ENCODE results near the gene MYL3. TPM values are rescaled to one million over a fixed set of nuclear protein-coding genes. Genes with fewer than 3 reads are reported as not detected.

Gene MYL3
- total RNA-seq, 1 experiment from 2014 or later, result not detected

DNA sequence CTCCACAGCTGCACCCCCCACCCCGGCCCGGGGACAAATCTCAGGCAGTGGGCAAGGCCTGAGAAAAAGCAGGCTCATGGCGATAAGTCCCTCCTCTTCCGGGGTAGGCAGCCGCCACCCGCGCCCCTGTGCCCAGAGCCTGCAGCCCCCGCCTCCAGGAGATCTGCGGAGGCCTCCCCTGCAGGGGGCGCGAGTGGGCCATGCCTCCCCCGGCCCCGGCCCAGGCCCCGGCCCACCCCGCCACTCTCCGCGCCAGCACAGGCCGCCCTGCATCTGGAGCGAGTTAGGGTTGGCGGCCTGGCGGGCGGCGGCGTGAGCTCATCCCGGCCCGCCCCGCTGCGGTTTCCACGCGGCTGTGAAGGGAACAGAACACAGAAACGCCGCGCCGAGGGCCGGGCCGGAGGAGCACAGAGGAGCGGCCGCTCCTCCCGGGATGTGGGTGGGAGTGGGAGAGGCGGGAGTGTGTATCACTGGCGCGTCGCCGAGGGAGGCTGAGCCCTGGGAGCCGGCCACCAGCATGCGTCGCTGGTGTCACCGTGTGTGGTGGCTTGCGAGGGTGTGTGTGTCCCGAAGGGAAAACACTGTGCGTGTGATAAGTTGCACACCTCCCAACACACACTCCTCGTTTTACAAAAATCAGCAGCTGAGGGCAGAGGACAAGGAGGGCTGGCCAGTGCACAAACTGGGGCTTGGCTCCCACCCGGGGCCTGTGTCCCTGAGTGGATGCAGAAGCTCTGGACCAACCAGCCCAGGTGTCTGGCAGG, 17.2 kb downstream of the MYL3 start:
- H3K27ac ChIP-seq, result no peak overlapping the region
- no peaks in the 10 kb centered on the region for H3K27me3 ChIP-seq (ENCODE audit: insufficient read depth, low read depth)
- peak overlapping the region; percentile 59; the same call in 1 of the 2 replicates for H3K4me3 ChIP-seq
- BruUV-seq (replicated peaks), result TSS peak; percentile 34
- no peaks in the 10 kb centered on the region for H3K9me2 ChIP-seq (ENCODE audit: insufficient read depth)
- CTCF ChIA-PET, result interaction anchor here (0.6 to 0.9 kb wide), 7 partner anchors 20 to 1166 kb away, joined by 3 to 13 read pairs (median 6); no protein-coding TSS in a partner anchor
- POLR2A ChIA-PET (ENCODE audit: unreplicated experiment), result interaction anchor here (0.5 kb wide), 1 partner anchor 535 kb away, joined by 4 read pairs; the partner anchor contains the start of gene PTPN23
- intact Hi-C loops (cut with micrococcal nuclease; ENCODE audit: unreplicated experiment), result loop anchor here (1.0 to 2.0 kb wide), 2 partner anchors 63 to 141 kb away; no protein-coding TSS in a partner anchor
- no peaks in the 10 kb centered on the region for H3K79me2 ChIP-seq (ENCODE audit: low read depth)
- no peaks in the 10 kb centered on the region for H3K36me3 ChIP-seq (ENCODE audit: low read depth)
- peak overlapping the region; percentile 93 for H2AFZ ChIP-seq
- no peak for TF ChIP-seq EZH2 (IDR thresholded peaks at IDR 0.05; ENCODE audit: low read depth)
- TF ChIP-seq, protein P1, sequence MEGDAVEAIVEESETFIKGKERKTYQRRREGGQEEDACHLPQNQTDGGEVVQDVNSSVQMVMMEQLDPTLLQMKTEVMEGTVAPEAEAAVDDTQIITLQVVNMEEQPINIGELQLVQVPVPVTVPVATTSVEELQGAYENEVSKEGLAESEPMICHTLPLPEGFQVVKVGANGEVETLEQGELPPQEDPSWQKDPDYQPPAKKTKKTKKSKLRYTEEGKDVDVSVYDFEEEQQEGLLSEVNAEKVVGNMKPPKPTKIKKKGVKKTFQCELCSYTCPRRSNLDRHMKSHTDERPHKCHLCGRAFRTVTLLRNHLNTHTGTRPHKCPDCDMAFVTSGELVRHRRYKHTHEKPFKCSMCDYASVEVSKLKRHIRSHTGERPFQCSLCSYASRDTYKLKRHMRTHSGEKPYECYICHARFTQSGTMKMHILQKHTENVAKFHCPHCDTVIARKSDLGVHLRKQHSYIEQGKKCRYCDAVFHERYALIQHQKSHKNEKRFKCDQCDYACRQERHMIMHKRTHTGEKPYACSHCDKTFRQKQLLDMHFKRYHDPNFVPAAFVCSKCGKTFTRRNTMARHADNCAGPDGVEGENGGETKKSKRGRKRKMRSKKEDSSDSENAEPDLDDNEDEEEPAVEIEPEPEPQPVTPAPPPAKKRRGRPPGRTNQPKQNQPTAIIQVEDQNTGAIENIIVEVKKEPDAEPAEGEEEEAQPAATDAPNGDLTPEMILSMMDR (conservative IDR thresholded peaks at IDR 0.05), result peak; percentile 48; the same call in 1 of the 2 replicates
- peak overlapping the region; percentile 80 for H3K4me2 ChIP-seq
- 0 out of 2 replicates have a peak, but pooled peaks cover 5% of the 10 kb centered on the region for H3K4me1 ChIP-seq (replicated peaks; ENCODE audit: insufficient read depth)
- H3F3A ChIP-seq (ENCODE audit: insufficient read depth, low read depth), result no peaks in the 10 kb centered on the region
- 0 out of 2 replicates have a peak, but pooled peaks cover 2% of the 10 kb centered on the region for H3K9me3 ChIP-seq (ENCODE audit: insufficient read depth, low read depth)
- no peaks in the 10 kb centered on the region for H4K20me1 ChIP-seq (ENCODE audit: insufficient read depth)
- DNase-seq, result peak in 1 of 2 experiments; percentile 88

DNA sequence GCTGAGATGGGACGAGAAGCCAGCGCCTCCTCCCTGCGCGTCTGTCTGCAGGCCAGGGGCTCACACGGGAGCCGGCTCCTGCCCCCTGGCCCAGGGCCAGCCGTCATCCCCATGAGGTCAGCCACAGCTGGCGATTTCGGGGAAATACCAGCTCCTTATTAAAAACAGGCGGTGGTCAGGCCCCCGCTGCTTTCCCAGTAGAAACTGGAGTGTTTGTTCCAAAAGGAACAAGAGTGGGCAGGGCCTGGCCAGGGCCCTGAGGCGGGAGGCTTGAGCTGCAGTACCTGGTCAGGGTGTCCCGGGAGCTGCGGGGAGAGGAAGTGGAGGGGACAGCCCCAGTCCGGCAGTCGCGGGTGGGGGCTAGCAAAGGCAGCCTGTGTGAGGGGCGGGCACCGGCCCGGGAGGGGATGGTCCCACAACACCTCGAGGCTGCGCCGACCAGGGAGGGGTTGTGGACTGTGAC, 17.8 kb downstream of the MYL3 start:
- CTCF ChIA-PET, result interaction anchor here (0.6 to 0.9 kb wide), 5 partner anchors 21 to 1165 kb away, joined by 3 to 13 read pairs (median 4); no protein-coding TSS in a partner anchor
- POLR2A ChIA-PET (ENCODE audit: unreplicated experiment), result no interaction called here
- peak overlapping the region; percentile 59; the same call in 1 of the 2 replicates for H3K4me3 ChIP-seq
- H3K27ac ChIP-seq, result no peak overlapping the region
- no peaks in the 10 kb centered on the region for H3K9me2 ChIP-seq (ENCODE audit: insufficient read depth)
- no peaks in the 10 kb centered on the region for H3K79me2 ChIP-seq (ENCODE audit: low read depth)
- TF ChIP-seq, protein P1 (conservative IDR thresholded peaks at IDR 0.05), result no peak
- TF ChIP-seq EZH2 (IDR thresholded peaks at IDR 0.05; ENCODE audit: low read depth), result no peak
- H3K4me1 ChIP-seq (replicated peaks; ENCODE audit: insufficient read depth), result 0 out of 2 replicates have a peak, but pooled peaks cover 5% of the 10 kb centered on the region
- H2AFZ ChIP-seq, result peak overlapping the region; percentile 93
- H3K4me2 ChIP-seq, result peak overlapping the region; percentile 80
- no peaks in the 10 kb centered on the region for H4K20me1 ChIP-seq (ENCODE audit: insufficient read depth)
- H3F3A ChIP-seq (ENCODE audit: insufficient read depth, low read depth), result no peaks in the 10 kb centered on the region
- no peaks in the 10 kb centered on the region for H3K27me3 ChIP-seq (ENCODE audit: insufficient read depth, low read depth)
- no peaks in the 10 kb centered on the region for H3K36me3 ChIP-seq (ENCODE audit: low read depth)
- intact Hi-C loops (cut with micrococcal nuclease; ENCODE audit: unreplicated experiment), result loop anchor here (1.0 kb wide), 1 partner anchor 140 kb away; no protein-coding TSS in a partner anchor
- DNase-seq, result no peak
- BruUV-seq (replicated peaks), result TSS peak; percentile 95
- H3K9me3 ChIP-seq (ENCODE audit: insufficient read depth, low read depth), result 0 out of 2 replicates have a peak, but pooled peaks cover 5% of the 10 kb centered on the region

DNA sequence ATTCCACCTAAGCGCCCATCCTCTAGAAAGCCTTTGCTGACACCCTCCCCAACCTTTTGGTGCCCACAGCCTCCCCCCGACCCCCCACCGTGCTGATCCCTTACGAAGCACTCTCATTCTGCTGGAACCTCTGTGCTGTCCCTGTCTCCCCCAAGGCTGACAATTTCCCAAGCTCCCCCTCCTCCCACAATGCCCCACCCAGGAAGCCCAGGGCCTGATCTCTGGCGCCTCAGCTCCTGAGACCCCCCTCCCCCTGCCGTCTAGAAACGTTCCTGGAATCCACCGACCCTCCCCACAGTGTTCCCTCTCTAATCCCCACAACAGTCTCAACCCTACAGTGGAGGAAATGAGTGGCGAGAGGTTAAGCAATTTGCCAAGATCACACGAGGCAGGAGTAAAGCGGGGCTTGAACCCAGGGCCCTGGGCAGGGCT, 18.3 kb downstream of the MYL3 start:
- no peak for TF ChIP-seq EZH2 (IDR thresholded peaks at IDR 0.05; ENCODE audit: low read depth)
- TF ChIP-seq, protein P1 (conservative IDR thresholded peaks at IDR 0.05), result no peak
- Histone ChIP-seq H3K4me2 (peak overlapping the region; percentile 80), H3K79me2 (ENCODE audit: low read depth) (no peaks in the 10 kb centered on the region), H3K4me3 (no peak overlapping the region), H4K20me1 (ENCODE audit: insufficient read depth) (no peaks in the 10 kb centered on the region), H3K27me3 (ENCODE audit: insufficient read depth, low read depth) (no peaks in the 10 kb centered on the region), H3K4me1 (replicated peaks; ENCODE audit: insufficient read depth) (0 out of 2 replicates have a peak, but pooled peaks cover 5% of the 10 kb centered on the region), H3K27ac (no peak overlapping the region), H2AFZ (no peak overlapping the region), H3K9me2 (ENCODE audit: insufficient read depth) (no peaks in the 10 kb centered on the region), H3K9me3 (ENCODE audit: insufficient read depth, low read depth) (0 out of 2 replicates have a peak, but pooled peaks cover 6% of the 10 kb centered on the region), H3F3A (ENCODE audit: insufficient read depth, low read depth) (no peaks in the 10 kb centered on the region), H3K36me3 (ENCODE audit: low read depth) (no peaks in the 10 kb centered on the region)
- no peak for DNase-seq
- POLR2A ChIA-PET (ENCODE audit: unreplicated experiment), result no interaction called here
- no TSS peak for BruUV-seq (replicated peaks)
- CTCF ChIA-PET, result interaction anchor here (0.8 kb wide), 1 partner anchor 131 kb away, joined by 4 read pairs; no protein-coding TSS in a partner anchor
- intact Hi-C loops (cut with micrococcal nuclease; ENCODE audit: unreplicated experiment), result loop anchor here (1.0 kb wide), 1 partner anchor 140 kb away; no protein-coding TSS in a partner anchor
